ENCODE data around the gene PLP2.

DNA sequence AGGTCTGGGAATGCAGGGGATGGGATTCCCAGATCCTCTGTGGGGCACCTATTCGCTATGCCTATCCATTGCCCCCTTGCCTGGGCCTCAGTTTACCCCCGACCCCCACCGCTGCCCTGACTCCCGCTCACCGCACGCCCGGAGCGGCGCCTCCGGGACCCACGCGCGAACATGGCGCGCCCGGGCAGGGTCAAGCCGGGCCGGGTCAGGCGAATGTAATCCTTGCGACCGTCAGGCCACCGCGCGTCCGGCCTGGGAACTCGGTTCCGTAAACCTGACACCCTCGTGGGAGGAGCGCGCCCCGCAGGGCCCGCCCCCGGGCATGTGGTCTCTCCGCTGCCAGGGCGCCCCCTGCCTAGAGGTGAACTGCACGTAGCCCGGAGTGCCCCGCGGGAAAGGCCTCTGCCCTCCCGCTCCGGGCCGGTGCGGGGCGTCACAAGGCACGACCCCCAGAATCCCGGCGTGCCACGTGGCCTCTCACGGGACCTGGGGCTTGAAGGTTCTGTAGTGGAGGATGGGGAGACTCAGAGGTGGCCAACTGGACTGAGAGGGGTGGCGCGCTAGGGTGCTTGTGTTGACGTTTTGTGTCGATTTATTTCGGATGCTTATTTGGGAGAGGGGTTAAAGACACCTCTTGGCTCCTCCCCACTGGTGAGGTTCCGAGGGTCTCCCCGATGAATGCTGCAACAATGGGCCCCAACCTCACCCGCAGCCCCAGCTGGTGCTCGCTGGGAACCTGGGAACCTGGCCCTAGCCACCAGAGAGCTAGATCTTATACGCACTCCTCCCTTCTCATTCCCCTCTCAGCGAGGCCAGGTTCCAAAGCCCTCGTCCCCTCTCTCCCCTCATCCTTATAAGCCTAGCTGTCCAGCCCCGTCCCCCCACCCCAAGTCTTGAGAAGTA, 14.7 kb downstream of the PLP2 start, which contains the start of gene PRICKLE3:
- TF ChIP-seq, protein P1, sequence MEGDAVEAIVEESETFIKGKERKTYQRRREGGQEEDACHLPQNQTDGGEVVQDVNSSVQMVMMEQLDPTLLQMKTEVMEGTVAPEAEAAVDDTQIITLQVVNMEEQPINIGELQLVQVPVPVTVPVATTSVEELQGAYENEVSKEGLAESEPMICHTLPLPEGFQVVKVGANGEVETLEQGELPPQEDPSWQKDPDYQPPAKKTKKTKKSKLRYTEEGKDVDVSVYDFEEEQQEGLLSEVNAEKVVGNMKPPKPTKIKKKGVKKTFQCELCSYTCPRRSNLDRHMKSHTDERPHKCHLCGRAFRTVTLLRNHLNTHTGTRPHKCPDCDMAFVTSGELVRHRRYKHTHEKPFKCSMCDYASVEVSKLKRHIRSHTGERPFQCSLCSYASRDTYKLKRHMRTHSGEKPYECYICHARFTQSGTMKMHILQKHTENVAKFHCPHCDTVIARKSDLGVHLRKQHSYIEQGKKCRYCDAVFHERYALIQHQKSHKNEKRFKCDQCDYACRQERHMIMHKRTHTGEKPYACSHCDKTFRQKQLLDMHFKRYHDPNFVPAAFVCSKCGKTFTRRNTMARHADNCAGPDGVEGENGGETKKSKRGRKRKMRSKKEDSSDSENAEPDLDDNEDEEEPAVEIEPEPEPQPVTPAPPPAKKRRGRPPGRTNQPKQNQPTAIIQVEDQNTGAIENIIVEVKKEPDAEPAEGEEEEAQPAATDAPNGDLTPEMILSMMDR (conservative IDR thresholded peaks at IDR 0.05; ENCODE audit: low read length): peak; percentile 72
- no peak for TF ChIP-seq EZH2phosphoT487 (IDR thresholded peaks at IDR 0.05; ENCODE audit: borderline replicate concordance, low read depth, low read length)

All from OCI-LY7 (cell line).